Bone marrow (tissue), 2 donors: ENCODE measurements around the gene C1QTNF5.

Experiments used
- DNase-seq, 2 donors: peaks; one replicate each; lab custom pipeline; 2025; lab: John Stamatoyannopoulos, UW

The C1QTNF5 gene

DNA sequence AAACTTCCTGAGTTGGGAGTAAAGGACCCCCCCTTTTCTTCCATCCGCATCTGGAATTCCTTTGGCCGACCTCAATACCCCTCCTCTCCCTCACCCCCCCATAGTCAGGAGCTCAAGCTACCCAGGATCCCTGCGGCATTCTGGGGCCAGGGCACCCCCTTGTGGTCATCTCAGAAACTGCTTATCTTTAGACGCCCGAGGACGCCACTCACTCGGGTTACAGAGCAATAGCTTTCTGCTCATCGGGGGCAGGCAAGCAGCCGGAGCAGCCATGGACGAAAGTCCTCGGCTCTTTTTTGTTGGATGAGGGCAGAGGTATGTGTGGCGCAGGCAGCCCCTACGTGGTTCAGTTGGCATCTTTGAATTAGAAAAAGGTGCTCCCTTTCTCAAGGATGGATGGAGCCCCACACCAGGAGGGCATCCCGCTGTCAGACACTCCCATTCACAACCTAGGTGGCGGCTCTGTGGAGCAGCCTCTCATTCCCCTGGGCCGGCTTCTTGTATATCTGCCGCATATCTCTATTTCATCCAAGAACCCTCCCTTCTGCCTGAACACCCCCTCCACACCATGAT is 2.3 kb downstream of the C1QTNF5 start:
- peak; percentile 16 to 39 for DNase-seq

- no peak for DNase-seq
Measured at GRCh38 chr11:119337581-119338317, 2.9 kb downstream of the C1QTNF5 start.

- no peak for DNase-seq
Measured at GRCh38 chr11:119336744-119337469, 3.8 kb downstream of the C1QTNF5 start.

- no peak for DNase-seq
Measured at GRCh38 chr11:119335655-119336543, 4.8 kb downstream of the C1QTNF5 start.

DNA sequence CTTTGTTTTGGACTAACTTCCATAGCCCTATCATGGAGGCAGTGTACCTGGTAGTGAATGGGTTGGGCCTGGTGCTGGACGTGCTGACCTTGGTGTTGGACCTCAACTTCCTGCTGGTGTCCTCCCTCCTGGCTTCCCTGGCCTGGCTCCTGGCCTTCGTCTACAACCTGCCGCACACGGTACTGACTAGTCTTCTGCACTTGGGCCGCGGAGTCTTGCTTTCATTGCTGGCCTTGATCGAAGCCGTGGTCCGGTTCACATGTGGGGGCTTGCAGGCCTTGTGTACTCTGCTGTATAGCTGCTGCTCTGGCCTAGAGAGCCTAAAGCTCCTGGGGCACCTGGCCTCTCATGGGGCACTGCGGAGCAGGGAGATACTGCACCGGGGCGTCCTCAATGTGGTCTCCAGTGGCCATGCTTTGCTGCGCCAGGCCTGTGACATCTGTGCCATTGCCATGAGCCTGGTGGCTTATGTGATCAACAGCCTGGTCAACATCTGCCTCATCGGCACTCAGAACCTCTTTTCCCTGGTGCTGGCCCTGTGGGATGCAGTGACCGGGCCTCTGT is 5.5 kb downstream of the C1QTNF5 start:
- no peak for DNase-seq

GRCh38 chr11:119334174-119334930 is 6.3 kb downstream of the C1QTNF5 start, which contains the start of gene RNF26:
RNF26 (plus strand) TSS chr11:119334527; CDS start chr11:119335123, 596 bp downstream.
- peak; percentile 86 to 97 for DNase-seq

DNA sequence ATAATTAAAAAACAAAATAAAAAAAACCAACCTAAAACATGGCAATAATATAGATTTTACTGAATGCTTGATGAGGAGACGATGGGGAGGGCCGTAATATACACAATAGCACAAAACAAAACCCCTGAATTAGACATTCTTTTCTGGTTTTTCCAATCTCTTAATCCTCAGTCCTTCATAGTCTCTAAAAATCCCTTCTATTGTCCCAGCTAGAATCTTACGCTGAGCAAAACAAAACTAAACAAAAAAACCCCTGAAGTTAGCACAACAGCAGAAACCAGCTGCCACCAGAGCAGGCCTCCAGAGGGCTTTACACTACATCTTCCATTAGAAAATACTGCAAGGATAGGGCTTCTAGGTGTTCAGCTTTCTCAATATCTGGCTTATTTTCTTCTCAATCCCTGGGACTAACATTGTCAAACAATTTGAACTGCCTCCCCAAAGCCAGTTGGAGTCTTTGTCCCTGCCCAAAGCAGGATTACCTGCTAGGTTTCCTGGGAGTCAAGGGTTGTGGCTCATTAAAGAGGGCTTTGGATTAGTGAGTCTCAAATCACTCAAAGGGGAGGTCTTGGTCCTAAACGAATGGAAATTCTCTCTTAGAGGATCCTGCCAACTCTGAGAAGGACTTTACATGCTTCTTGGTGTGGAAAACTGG is 8.4 kb downstream of the C1QTNF5 start:
- DNase-seq = no peak

DNA sequence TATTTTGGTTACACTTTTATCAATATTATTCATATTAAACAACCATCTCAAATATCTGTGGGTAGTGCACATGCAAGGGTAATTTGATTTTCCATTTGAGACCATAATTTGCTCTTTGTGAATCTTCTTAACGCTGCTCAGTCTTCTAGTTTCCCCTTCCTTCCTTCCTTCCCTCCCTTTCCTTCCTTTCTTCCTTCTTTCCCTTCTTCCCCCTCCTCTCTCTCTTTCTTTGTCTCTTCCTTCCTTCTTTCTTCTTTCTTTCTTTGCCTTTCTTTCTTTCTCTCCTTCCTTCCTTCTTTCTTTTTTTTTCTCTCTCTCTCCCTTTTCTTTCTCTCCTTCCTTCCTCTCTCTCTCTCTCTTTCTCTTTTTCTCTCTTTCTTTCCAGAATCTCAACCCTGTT is 10.4 kb downstream of the C1QTNF5 start:
- no peak for DNase-seq

DNA sequence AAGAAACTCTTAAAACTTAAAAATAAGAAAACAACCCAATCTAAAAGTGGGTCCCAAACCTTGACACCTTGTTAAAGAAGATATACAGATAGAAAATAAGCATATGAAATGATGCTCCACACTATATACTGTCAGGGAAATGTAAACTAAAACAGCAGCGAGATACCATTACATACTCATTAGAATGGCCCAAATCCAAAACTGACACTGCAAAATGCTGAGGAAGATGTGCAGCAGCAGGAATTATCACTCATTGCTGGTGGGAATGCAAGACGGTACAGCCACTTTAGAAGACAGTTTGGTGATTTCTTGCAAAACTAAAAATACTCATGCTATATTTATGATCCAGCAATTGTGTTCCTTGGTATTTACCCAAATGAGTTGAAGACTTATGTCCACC is 11.4 kb downstream of the C1QTNF5 start:
- no peak for DNase-seq

DNA sequence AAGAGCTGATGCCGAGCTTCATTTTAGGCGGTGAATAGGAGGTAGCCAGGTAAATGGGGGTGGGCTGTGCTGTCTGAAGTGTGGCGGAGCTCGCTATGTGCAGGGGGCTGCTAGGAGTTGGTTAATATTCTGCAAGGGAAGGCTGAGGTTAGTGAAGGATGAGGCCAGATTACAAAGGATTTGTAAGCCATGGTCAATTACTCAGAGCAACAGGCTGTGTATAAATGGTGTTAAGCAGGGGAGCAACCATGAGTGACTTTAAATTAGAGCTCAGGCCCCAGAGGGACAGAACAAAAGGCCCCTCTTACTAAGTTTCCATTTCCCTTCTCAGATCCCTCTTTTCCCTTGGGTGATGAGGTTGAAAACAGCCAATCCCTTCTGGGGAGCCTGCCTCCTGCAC is 16.5 kb downstream of the C1QTNF5 start:
- DNase-seq = no peak

DNA sequence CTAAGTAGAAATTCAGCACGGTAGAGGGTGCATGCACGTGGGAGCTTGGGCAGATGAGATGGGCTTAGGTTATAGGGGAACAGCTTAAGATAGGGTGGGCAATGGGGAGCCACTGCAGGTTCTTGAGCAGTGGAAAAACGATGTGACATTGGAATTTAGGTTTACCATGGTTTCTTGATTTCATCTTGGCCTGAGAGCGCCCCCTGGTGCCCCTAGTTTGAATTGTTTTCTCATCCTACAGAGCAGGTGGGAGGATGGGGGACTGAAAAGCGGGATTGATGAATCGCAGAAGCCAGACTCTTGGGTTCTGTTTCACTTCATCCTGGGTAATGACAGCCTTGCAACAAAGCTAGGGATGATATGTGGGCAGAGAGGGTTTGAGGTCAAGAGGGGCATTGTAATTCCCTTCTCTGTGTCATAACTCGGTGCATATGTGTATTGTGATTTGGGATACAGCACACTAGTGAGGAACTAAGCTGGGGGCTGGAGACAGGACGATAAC is 17.1 kb downstream of the C1QTNF5 start:
- DNase-seq = peak; percentile 39 to 55

- no peak for DNase-seq
Measured at GRCh38 chr11:119322921-119323531, 17.7 kb downstream of the C1QTNF5 start.

DNA sequence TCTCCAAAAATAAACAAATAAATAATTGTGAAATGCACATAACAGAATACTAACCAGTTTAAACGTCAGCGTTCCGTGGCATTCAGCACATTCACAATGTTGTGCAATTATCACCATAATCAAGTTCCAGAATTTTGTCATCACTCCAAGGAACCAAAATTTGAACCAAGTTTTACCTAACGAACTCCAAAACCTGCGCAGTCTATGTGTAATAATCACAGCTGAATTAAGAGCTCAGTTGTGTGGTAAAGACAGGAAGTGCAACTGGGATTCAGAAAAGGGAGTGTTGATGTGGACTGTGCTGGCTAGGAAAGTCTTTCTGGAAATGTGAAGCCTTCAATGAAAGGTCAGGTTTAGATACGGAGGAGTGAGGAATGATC is 18.3 kb downstream of the C1QTNF5 start:
- no peak for DNase-seq

- DNase-seq = no peak
Measured at GRCh38 chr11:119320776-119321524, 19.7 kb downstream of the C1QTNF5 start.

DNA sequence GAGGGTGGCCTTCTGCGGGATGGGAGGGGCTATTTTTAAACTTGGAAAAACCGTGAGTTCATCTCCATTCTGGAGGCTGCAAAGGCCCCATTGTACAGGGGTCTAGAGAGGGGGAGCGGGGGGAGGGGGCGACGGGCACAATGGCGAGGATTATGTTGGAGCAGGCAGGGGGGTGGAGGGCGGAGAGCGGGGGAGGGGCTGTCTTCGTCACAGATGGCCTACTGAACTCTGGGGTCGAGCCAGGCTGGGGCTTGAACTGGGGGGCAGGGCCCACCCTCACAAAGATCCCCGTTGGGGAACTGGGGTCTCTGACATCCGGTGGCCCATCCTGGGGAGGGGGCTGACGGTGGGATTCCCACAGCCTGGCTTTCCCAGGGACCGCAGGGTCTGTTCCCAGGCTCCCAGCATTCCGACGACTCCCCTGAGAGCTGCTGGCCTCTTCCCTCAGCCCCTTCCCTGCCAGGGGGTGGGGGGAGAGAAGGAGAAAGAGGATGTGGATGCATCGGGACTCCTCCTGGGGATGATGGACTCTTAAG is 20.4 kb downstream of the C1QTNF5 start:
- DNase-seq = no peak

- DNase-seq = no peak
Measured at GRCh38 chr11:119319700-119320239, 20.9 kb downstream of the C1QTNF5 start.

GRCh38 chr11:119319136-119319699 is 21.5 kb downstream of the C1QTNF5 start:
- no peak for DNase-seq
